GM12801 (cell line): ENCODE measurements around the gene FHDC1.

Experiments used
- TF ChIP-seq, protein P1 (sequence below): IDR thresholded peaks from one replicate; pipeline ENCODE4 v1.5.1; 2011; ENCODE audit warnings: control low read depth; ENCODE audit not compliant: insufficient read length; ENCODE audit errors: extremely low read depth

Gene FHDC1

DNA sequence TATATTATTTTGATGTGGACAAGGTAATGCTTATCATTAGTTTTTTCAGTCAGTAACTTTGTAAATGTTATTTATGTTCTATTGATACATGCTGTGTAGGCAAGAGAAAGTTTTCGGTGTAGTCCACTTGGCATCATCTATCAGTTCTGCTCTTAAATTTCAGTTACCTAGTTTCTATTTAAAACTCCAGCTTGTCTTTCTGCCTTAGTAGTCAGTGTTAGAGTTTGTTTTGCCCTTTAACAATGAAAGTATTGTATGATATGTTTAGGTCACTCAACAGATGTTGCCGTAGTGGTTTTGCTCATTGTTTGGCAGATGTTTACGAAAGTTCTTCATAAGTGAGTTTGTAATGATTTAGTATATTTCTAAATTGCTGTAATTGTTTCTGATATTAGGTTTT is 34.9 kb upstream of the FHDC1 start:
- TF ChIP-seq, protein P1, sequence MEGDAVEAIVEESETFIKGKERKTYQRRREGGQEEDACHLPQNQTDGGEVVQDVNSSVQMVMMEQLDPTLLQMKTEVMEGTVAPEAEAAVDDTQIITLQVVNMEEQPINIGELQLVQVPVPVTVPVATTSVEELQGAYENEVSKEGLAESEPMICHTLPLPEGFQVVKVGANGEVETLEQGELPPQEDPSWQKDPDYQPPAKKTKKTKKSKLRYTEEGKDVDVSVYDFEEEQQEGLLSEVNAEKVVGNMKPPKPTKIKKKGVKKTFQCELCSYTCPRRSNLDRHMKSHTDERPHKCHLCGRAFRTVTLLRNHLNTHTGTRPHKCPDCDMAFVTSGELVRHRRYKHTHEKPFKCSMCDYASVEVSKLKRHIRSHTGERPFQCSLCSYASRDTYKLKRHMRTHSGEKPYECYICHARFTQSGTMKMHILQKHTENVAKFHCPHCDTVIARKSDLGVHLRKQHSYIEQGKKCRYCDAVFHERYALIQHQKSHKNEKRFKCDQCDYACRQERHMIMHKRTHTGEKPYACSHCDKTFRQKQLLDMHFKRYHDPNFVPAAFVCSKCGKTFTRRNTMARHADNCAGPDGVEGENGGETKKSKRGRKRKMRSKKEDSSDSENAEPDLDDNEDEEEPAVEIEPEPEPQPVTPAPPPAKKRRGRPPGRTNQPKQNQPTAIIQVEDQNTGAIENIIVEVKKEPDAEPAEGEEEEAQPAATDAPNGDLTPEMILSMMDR = no peak

DNA sequence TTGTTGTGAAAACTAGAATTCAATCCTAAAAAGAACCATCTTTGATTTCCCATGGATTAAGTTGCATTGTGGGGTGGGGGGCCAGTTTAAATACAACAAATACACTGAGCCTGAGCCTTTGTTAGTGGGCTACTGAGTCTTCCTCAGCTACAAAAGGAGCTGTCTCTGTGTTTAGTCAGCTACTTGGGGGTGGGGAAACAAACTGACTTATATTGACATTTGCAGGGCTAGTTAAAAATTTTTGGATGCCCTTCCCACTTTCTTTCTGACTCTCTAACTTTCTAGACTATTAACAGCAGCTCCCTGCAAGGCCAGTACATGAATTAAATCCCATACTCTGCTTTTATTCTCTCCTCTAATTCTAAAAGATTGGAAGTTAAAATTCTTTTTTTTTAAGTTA is 32.5 kb upstream of the FHDC1 start:
- TF ChIP-seq, protein P1 = no peak

DNA sequence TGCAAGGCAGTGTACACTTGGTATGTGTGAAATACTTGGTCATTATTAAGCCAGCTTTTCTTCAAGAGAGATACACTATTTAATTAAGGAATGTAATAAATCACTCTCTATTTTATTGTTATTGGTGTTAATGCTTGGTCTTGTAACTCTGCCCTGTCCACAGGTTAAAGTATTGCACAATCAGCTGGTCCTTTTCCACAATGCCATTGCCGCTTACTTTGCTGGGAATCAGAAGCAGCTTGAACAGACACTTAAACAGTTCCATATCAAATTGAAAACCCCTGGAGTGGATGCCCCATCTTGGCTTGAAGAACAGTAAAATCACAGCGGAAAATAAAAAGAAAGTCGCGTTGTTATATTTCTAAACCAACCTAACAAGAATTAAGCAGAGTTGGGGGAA is 26.2 kb upstream of the FHDC1 start:
- TF ChIP-seq, protein P1 = no peak

DNA sequence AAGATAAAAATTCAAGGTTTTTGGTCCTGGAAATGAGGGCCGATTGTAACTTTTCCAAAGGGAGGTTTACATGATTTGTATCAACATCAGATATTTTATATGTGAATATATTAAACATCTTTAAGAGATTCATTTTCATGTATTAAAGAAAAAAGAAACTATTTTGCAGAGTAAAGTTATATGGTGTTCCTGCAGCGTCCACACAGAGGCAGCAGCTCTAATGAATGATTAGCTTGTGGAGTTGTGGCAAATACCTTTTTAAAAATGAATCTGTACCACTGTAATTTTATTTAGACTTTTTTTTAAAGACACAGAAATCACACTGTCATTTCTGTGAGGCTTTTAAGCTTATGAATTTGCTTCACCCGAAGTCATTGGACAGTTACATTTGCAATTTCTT is 25.6 kb upstream of the FHDC1 start:
- TF ChIP-seq, protein P1 = no peak

DNA sequence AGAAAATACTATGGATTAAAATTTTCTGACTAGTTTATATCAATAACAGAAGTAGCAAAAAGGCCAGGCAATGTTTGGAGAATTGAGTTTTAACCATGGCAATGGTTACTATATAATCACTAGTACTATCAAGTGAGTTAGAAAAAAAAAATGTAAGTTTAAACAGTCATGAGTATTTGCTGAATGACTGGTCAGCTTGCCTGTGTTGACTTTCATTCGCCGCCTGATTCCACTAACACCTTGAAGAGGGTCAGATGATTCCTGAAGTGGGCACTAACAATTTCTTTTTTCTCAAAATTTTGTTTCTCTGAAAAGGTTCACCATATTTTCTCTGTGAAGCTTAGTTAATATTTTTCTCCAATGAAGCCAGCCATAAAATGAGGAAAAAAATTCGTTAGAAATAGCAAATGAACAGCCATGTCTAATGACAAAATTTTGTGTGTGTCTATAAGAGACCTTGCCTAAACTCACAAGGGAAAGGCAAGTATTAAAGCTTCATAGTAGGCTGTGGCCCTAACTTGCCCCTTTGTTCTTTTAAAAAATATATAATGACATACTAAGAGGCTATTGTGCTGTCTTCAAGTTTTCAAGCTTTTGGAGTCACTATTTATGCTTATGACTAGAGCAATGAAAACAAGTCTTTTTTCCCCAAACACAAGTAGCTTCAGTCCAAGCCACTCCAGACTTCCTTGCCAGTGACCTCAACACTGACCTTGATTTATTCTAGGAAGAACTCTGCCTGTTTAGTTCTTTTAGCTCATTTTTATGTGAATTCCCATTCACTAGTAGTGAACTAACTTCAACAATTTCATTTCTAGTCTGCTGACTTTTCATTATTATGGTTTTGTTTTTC is 18.4 kb upstream of the FHDC1 start:
- TF ChIP-seq, protein P1 = no peak

DNA sequence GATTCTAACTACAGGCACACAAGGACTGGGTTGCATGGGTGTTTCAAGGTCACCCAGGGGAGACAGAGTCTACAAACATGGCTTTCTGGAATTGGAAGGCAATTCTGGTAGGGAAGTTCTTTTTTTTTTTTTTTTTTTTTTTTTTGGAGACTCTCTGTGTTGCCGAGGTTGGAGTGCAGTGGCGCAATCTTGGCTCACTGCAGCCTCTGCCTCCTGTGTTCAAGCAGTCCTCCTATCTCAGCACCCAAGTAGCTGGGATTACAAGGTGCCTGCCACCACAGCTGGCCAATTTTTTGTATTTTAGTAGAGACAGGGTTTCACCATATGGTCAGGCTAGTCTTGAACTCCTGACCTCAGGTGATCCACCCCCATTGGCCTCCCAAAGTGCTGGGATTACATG is 16.3 kb upstream of the FHDC1 start:
- TF ChIP-seq, protein P1 = no peak

GRCh38 chr4:152920768-152921167 is 15.4 kb upstream of the FHDC1 start:
- TF ChIP-seq, protein P1 = no peak
